Dermis blood vessel endothelial cell (primary cell): ENCODE measurements around the gene NCMAP. TPM values are rescaled to one million over a fixed set of nuclear protein-coding genes. Genes with fewer than 3 reads are reported as not detected.
"Not testable (repeated sequence)": the region's sequence is repeated elsewhere in the genome, so short reads cannot be mapped to it uniquely, and the experiment has no call there.

Source experiments
- DNase-seq: peaks from one replicate; pipeline ENCODE4 v3.0.0; 2010
- total RNA-seq: library from RNA; depleted of rRNA; stranded (reverse); fragments of >200 nt; gene quantifications from 2 replicates; pipeline ENCODE4 v1.2.3, GENCODE V29; 2014

NCMAP gene
- total RNA-seq, 1 donor from 2014 or later, result not detected

- DNase-seq, result no peak
Observed at GRCh38 chr1:24544239-24544638, 11.6 kb upstream of the NCMAP start.

DNA sequence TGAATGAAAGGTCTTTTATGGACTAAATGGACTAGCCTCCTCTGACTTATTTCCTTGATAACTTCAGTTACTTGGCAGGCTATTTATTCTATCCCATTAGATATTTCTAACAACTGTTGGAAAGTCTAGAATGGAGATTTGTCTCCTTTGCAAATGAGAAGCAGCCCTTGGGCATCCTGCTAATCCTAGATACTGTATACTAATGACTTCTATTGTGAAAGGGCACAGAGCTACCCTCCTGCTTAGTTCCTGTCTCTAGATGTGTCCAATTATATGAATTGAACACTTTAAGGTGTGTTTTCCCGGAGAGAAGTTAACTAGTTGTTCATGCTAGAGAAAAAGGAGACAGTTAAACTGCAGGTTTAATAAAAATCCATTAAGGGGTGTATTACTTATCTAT, 10.2 kb upstream of the NCMAP start:
- DNase-seq, result no peak

DNA sequence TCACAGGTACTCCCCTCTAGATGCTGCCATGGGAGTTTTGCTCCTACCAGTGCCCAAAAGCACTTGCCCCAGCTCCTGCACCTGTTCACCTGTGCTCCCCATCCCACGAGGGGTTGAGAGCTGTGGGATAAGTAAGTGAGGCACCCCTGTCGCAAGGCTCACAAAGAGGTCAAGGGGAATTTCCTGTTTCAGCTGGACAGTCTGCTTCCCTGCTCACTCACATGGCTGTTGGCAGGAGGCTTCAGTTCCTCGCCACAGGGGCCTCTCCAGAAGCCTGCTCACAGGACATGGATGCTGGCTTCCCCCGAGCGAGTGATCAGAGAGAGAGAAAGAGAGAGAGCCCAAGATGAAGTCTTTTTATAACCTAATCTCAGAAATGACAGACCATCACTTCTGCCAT, 8.7 kb upstream of the NCMAP start:
- DNase-seq, result no peak

DNA sequence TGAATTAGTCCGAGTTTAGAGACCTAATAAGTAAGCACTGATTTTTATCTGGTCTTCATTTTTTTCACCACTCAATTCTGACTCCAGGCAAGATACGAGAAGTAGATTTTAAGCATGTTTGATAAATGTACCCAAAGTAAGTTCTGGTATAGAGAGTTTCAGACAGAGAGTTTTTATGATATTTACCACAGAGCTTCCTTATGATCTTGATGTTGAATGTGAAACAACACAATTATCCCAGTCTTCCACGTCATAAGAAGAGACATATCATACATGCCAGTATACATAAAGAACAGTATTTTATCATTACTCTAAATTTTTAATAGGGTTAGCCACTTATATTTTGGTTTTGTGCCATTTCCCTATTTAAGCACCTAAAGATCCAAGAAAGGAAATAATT, 7.8 kb upstream of the NCMAP start:
- DNase-seq, result no peak

GRCh38 chr1:24549210-24549609, 6.7 kb upstream of the NCMAP start:
- not testable (repeated sequence) for DNase-seq

DNA sequence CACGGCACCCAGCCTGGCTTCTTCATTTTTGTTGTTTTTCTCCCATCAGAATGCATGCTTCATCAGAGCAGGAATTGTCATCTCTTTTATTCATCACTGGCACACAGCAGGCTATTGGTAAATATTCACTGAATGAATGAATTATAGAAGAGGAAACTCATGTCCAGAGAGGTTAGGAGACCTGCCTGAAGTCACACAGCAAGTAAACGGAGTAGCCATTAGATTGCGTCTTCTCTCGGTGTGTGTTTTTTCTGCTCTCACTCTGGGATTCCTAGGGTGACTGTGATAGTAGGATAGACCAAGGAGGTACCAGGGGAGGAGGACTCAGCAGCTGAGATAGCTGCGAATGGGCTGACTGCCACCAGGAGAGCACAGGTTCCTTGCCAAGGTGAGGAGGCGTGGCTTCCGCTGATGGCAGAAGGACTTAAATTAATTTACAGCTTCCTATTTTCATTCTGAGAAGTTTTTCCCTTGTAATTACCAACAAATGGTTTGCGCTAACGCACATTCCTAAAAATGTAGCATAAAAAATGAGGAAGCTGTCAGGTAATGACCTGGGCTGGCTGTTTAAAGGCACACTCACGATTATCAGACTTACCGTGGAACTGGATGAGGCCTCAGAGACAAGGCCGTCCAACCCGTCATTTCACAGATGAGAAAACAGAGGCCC, 4.5 kb upstream of the NCMAP start:
- no peak for DNase-seq

- DNase-seq, result no peak
Observed at GRCh38 chr1:24551960-24552571, 3.8 kb upstream of the NCMAP start.

- no peak for DNase-seq
Observed at GRCh38 chr1:24553931-24554330, 2.0 kb upstream of the NCMAP start.

DNA sequence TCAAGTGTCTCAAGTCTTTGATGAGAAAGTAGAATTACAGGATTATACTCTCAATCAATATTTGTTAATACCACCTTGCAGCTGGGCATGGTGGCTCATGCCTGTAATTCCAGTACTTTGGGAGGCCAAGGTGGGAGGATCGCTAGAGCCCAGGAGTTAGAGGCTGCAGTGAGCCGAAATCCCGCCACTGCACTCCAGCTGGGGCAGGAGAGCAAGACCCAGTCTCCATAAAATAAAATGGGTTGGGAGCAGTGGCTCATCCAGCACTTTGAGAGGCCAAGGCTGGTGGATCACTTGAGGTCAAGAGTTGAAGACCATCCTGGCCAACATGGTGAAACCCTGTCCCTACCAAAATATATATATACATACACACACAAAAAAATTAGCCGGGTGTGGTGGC, 1.2 kb upstream of the NCMAP start:
- no peak for DNase-seq

- DNase-seq, result no peak
Observed at GRCh38 chr1:24556414-24556795, 518 bp downstream of the NCMAP start.

GRCh38 chr1:24557220-24557619, 1.3 kb downstream of the NCMAP start:
- no peak for DNase-seq

DNA sequence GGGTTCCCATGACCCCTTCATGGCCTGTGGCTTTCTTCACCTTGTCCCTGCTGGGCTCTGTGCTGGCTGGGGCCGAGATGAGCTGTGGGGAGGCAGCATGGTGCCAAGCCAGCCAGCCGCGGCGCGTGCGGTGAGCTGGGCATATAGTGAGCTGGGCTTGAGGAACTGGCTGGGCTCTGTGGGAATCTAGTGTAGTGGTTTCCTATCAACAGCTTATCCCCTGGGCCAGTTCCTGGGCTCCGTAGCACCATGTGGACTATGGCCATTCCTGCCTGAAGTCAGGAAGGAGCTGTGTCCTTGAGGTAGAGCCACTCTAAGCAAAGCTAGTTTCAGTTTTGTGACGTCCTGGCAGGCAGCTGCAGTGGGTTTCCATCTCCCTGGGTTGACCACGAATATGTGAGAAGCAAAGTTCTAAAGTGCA, 1.8 kb downstream of the NCMAP start:
- DNase-seq, result no peak

DNA sequence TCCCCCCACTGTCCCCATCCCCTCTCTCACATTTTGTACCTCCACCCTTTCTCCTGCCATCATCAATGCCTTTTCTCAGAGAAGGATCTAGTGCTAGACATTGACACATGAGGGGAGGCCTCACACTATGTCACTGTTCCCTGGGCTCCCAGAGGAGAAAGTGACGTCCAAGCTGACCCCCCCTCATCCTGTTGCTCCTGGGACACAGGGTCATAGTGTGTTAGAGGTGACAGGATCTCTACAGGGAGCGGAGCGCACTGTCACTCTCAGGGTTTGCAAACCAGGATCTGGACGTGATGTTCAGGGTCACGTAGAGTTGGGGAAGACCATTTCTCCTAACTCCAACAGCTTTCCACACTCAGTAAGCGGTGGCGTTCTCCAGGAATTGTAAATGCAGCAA, 2.6 kb downstream of the NCMAP start:
- no peak for DNase-seq

DNA sequence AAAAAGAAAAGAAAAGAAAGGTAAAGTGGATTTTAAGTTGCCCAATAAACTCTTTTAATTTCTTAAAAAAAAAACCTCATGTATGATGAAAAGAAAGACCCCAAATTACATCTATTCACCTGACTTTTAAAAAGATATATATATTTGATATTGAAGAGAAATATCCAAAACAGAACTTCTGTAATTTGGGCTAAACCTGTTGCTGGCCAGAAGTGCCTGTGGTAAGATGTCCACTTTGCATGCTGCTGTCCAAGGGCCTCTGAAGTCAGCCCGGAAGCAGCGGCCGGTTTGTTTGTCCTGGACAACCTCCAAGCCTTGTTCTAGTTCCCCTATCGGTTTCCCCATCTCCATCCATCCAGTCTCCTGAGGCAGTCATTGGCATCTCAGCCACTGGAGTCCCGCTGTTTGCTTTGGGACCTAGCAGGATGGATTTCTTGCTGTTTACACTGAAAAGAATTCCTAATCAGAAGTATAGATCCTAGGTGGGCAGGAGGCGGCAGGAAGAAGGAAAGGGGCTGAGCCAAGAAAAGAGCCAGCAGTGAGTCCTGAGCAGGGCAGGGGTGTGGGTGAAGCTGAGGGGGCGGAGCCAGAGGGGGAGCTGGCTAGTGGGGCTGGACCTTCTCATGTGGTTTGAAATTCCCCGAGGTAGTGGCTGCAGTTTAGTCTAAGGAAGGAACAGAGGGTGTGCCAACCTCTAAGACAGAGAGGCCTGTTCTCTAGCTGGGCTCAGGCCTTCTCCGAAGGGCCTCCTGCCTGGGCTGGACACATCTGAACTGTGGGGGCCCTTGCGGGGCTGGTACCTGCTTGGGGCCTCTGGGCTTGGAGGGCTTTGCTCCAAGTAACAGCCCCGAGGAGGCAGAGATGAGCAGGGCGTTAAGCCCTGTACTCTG, 3.3 kb downstream of the NCMAP start:
- peak; percentile 54 for DNase-seq

- DNase-seq, result no peak
Observed at GRCh38 chr1:24560361-24560760, 4.5 kb downstream of the NCMAP start.

- no peak for DNase-seq
Observed at GRCh38 chr1:24562625-24563024, 6.7 kb downstream of the NCMAP start.

GRCh38 chr1:24564695-24565094, 8.8 kb downstream of the NCMAP start:
- DNase-seq, result no peak

- DNase-seq, result peak; percentile 10
Observed at GRCh38 chr1:24566236-24566867, 10.5 kb downstream of the NCMAP start.

DNA sequence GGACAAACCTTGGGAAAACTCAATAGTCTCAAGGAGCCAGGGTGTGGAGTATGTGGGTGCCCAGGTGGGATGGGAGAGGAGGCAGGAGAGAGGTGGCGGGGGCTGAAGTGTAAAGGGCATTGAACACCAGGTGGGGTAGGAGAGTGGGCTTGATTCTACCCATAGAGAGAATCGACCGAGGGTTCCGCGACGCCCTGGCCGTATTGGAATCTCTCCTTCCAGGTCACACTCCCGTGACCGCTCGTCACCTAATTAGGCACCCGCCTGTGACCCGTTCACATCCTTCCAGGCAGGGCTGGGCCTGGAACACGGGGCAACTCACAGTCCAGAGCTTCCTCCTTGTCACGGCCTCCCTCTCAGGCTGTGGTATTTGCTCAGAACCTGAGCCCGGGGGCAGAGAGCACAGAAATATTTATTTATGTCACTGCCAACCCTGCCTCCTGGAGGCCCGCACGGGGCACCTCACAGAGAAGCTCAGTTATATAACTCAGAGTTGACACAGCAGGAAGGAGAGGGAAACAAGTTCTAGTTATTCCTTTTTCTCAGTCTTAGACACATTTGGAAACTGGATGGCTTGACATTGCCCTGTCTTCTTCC, 12.0 kb downstream of the NCMAP start:
- no peak for DNase-seq

DNA sequence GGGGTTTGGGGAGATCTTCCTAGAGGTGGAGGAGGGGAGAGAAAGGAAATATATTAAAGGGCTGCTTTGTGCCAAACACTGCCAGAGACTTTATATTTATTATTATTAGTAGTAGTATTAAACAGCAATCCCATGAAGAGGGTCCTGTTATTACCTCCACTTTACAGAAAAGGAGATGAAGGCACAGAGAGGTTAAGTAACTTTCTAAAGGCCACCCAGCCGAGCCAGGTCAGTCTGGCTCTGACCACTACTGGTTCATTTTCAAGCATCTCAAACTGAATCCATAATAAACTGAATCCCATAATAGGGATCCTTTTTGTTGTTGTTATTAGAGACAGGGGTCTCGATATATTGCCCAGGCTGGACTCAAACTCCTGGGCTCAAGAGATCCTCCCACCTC, 12.6 kb downstream of the NCMAP start:
- no peak for DNase-seq

DNA sequence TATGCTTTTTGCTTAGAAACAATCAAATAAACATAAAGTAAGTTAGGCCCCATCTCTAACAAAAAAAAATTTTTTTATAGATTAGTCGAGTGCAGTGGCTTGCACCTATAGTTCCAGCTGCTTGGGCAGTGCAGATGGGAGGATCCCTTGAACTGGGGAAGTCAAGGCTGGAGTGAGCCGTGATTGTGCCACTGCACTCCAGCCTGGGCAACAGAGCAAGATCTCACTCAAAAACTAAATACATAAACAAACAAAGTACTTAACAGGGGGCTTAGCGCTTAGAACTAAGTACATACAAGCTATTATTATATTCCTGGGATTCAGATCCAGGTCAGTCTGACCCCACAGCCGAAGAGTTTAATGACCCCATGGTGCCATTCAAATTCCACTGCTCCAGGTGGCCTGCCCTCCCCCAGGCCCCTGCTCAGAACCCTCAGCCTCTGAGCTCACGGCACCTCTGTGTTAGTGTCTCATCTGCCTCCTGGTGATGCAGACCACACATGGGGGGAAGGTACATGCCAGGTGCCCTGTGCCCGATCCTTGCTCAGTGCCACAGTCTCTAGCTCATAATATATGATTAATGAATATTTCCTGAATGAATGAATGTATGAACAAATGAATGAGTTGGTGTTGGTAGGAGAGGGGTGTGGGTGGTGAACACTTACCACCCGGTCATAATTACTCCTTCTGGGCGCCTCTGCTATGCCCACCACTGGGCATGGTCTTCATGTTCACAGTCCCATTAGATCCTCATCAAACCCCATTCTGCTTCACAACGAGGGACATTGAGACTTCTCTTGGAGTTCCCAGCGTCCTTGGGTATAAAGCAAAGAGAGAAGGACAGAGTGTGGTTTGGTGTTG, 14.6 kb downstream of the NCMAP start:
- no peak for DNase-seq

DNA sequence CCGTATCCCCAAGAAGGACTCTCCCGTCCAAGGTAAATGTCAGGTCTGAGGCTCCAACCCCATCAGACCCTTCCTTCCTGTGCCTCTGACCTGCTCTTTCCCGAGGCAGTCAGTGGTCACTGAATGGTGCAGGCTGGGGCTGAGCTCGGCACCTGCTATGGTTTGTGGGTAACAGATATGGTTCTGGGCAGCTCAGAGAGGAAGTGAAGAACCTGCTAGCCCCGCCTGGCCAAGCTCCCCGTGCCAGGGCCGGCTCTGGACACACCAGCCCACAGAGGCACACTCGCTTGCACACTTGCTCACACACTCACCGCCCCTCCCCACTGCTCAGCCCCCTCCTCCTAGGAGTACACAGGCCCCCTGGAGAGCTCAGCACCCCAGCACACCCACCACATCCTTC, 16.4 kb downstream of the NCMAP start:
- no peak for DNase-seq
